Fibroblast of upper back skin (primary cell): ENCODE data around the gene C3.
"Not testable (repeated sequence)": the region's sequence is repeated elsewhere in the genome, so short reads cannot be mapped to it uniquely, and the experiment has no call there.

Experiments used
- DNase-seq: peaks from one replicate; pipeline ENCODE4 v3.0.0-alpha.2; 2013

C3 gene

GRCh38 chr19:6712231-6712630 lies 8.2 kb downstream of the C3 start:
- no peak for DNase-seq

DNA sequence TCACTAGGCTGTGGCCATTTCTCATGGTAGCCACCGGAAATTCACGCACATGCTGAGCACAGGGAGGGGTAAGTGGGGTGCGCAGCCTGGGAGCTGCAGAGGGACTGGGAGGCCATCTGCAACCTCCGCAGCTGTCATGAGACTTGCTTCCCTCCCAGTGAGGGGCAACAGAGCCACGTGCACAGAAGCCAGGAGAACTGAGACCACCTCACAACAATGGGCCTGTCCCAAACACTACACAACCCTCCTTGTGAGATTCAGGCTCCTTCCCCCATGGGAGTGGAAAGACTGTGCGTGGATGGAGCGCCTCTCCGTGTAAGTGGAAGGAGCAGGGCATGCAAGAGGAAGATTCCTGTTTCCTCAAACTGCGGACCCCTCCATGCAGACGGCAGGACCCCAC lies 8.8 kb downstream of the C3 start:
- DNase-seq, result no peak

DNA sequence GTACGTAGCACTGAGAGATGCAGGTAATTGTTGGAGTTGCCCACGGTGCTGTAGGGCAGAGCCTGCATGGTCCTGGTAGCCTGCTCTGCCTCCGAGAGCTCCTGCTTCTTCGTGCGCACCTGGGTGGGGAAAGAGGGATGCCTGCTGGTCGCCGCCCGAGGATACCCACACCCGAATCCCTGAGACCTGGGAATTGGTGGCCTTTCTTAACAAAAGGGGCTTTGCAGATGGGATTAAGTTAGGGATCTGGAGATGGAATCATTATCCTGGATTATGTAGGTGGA lies 9.4 kb downstream of the C3 start:
- no peak for DNase-seq

GRCh38 chr19:6710273-6711077 lies 10.0 kb downstream of the C3 start:
- DNase-seq, result no peak

DNA sequence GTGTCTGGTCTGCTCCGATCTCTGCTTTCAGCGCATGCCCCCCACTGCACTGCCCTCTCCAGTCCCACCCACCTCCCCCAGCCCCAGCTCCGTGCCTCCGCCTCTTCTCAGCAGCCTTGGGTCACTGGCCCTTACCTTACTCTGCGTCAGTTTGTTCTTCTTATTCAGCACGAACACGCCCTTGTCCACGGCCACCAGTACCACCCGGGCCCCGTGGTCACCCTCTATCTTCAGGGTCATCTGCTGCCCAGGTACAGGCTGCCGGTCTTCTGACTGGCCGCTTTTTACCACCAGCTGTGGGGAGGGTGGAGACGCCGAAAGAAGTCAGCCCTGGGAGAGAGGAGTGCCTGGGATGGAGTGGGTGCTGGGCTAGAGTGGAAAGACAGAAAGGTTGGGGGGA lies 10.9 kb downstream of the C3 start:
- DNase-seq, result no peak

GRCh38 chr19:6708913-6709312 lies 11.5 kb downstream of the C3 start:
- DNase-seq, result not testable (repeated sequence)

GRCh38 chr19:6708346-6708745 lies 12.1 kb downstream of the C3 start:
- DNase-seq, result no peak

DNA sequence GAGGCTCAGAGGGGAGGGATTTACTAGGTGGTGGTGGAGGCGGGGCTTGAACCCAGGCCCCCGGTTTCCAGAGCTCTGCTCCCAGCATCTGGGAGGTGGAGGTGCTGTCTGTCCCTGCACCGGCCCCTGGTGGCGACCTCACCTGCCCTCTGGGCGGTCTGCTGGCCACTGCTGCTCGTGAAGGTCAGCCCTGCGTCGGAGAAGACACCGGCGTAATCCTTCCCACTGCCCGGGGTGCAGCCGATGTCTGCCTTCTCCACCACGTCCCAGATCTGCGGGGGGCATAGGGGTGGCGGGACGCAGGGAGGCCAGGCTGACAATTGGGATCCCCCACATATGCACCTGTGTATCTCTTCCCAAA lies 12.8 kb downstream of the C3 start:
- DNase-seq, result no peak

- no peak for DNase-seq
Observed at GRCh38 chr19:6707011-6707657, 13.3 kb downstream of the C3 start.

DNA sequence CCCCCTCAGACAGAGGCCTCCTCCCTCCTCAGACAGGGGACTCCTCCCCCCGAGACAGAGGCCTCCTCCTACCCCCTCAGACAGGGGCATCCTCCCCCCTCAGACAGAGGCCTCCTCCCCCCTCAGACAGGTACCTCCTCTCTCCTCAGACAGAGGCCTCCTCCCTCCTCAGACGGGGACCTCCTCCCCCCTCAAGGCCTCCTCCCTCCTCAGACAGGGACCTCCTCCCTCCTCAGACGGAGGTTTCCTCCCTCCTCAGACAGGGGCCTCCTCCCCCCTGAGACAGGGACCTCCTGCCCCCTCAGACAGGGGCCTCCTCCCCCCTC lies 13.9 kb downstream of the C3 start:
- no peak for DNase-seq

- no peak for DNase-seq
Observed at GRCh38 chr19:6705931-6706632, 14.4 kb downstream of the C3 start.

DNA sequence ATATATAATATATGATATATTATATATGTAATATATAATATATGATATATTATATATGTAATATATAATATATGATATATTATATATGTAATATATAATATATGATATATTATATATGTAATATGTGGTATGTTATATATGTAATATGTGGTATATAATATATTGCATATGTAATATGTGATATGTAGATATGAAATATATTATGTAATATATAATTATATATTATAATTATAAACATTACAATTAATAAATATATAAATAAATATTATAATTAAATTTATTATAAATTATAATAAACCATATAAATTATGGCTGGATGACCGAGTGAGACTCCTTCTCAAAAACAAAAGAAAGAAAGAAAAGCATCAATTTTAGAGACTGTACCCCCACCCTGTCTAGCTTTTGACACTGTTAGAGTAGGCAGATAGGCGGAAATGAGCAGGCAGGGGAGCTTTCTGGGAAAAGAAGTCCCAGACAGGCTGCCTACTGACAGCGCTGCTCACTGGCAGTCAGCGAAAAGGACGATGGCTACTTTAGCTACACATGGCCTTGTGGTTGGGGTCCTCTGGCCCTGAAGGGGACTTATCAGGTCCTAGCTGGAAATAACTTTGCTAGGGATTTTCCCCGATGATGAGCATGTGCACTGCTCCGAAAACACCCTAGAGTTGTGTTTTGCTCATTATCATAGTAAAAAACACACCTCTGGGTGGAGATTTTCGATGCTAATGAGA lies 19.7 kb downstream of the C3 start:
- DNase-seq, result no peak

DNA sequence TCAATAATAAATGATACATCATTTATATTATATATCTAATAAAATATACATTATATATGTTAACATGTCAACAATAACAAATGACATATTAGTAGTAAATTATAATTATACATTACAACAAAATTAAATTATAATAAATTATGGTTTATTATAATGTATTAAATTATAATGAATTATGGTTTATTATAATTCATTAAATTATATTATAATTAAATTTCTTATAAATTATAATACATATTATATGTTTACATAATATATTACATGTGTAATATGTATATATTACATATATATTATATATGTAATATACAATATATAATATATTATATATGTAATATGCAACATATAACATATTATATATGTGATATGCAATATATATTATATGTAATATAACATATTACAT lies 20.5 kb downstream of the C3 start:
- no peak for DNase-seq

DNA sequence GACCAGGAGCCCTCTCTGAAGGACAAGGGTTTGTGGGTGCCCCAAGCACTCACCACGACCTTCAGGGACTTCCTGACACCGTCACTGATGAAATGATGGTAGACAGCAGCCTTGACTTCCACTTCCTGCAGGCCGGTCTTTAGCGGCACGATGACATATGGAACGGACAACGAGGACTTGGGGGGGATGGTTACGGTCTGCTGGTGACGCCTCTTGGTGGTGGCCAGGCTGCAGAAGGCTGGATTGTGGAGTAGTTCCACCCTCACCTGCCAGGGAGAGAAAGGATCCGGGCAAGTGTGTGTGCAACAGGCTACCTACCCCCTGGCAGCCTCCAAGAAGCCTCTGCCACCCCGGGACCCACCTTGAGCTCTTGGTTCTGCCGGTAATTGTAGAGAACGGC lies 23.2 kb downstream of the C3 start:
- no peak for DNase-seq

- no peak for DNase-seq
Observed at GRCh38 chr19:6696239-6696820, 24.1 kb downstream of the C3 start.

DNA sequence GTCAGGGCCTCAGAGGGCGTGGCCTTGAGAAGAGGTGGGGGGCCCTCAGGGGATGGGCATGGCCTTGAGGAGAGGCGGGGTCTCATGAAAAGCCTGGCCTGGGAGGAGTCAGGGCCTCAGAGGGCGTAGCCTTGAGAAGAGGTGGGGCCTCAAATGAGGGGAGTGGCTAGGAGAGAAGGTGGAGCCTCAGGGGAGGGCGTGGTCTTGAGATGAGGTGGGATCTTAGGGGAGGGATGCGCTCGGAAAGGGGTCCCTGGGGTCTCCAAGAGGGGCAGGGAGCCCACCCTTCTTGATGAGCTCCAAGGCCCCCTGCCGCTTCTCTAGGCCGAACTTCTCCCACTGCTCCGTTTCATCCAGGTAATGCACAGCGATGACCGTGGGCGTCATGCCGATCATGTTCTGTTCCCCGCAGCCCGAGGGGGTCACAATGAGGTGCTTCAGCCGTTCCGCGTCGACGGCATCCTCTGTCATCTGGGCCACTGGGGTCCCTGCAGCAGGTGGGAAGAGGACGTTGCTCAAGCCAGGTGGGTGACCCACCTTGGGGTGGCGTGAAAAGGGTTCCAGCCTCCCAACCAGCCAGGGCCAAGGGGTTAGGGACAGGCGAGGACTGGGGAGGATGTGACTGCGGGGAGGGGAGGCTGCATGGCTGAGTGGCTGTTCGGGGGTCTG lies 26.2 kb downstream of the C3 start:
- DNase-seq, result no peak

DNA sequence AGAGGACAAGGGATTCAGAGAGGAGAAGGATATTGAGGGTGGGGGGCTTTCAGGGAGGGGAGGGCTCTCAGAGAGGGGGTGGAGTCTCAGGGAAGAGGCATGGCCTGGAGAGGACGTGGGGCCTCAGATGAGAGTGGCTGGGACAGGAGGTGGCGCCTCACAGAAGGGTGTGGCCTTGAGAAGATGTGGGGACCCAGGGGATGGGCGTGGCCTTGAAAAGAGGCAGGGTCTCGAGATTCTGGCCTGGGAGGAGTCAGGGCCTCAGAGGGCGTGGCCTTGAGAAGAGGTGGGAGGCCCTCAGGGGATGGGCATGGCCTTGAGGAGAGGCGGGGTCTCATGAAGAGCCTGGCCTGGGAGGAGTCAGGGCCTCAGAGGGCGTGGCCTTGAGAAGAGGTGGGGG lies 26.8 kb downstream of the C3 start:
- DNase-seq, result no peak

DNA sequence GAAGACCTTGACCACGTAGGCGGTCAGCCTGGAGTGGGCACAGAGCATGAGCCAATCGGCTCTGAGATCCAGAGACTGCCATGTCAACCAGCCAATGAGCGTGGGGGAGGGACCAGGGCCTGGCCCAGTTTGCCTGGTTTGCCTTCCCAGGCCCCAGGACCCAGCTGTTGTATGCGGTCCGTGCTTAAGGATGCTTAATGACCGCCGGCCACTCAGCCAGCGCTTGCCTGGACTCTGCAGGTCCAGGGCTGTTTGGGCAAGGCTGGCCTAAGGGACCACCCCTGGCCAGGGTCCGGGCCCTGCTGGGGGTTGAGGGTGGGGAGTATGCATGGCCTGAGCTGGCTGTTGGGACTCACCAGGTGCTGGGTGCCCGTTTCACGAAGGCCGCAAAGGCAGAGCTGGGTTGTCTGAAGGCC lies 27.4 kb downstream of the C3 start:
- DNase-seq, result no peak

DNA sequence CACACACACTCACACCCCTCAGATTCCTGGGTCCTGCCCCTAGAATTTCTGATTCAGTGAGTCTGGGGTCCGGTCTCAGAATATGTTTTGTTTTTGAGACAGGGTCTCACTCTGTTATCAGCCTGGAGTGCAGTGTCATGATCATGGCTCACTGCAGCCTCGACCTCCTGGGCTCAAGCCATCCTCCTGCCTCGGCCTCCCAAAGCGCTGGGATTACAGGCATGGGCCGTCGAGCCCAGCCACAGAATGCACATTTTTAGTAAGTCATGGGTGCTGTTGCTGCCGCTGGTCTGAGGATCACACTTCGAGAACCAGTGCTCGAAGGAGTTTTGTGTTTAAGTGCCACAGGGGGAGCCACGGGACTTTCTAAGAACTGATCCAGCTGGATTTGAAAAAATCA lies 28.4 kb downstream of the C3 start:
- no peak for DNase-seq

- no peak for DNase-seq
Observed at GRCh38 chr19:6691342-6691741, 29.1 kb downstream of the C3 start.

- DNase-seq, result no peak
Observed at GRCh38 chr19:6690160-6690885, 30.1 kb downstream of the C3 start.

DNA sequence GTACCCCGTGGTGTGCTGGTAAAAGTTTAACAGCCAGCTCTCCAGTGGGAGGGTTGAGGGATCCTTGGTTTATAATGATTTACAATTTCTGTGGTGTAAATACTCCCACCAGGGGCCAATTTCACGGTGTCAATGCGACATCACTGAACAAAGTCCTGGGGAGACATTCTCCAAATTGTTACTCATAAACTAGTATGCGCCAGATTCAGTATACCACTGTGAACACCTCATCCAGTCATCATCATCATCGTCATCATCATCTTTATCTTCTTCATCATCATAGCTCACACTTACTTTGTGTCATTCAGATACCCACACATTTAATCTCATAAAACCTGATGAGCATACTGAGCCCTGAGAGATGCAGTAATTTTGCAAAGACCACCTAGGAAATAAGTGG lies 33.3 kb downstream of the C3 start:
- no peak for DNase-seq
